HG03064 (cell line): Measurements from ENCODE around the gene EXOC3.

ENCODE experiments used
- ATAC-seq: cut with Tn5 transposase; IDR thresholded peaks from one replicate; pipeline ENCODE4 v1.9.1; 2021; ENCODE audit warnings: low read depth; ENCODE audit not compliant: unreplicated experiment

Gene EXOC3

GRCh38 chr5:424301-425110, 18.5 kb upstream of the EXOC3 start:
- peak; percentile 86 for ATAC-seq

GRCh38 chr5:425714-426113, 17.3 kb upstream of the EXOC3 start:
- no peak for ATAC-seq

- no peak for ATAC-seq
Measured at GRCh38 chr5:426392-426976, 16.5 kb upstream of the EXOC3 start.

DNA sequence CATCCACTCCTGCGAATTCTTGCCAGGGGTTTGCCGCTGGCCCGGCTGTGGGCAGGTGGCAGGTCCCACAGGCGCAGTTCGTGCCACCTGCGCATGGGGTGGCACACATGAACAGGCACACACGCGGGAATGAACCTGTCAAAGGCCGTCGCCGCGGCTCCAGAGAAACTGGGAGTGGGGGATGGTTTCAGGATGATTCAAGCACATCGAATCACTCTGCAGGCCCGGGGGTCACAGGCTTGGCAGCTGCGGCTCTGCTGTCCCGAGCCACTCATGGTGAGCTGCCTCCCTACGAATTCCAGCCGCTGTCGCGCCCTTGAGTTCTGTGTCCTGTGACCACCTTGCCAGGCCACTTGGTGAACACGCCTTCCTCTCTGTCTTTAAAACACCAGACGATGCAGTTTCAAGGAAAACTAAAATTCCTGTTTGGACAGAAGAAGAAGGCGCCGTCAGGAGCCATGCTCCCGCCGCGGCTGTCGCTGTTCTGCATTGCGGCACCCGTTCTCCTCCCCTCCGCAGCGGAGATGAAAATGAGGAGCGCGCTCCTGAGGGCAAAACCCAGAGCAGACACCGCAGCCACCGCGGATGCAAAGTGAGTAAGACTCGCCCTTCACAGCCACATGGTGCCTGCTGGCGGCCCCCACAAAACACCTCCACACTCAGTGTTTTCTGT, 15.4 kb upstream of the EXOC3 start:
- ATAC-seq, result no peak

- ATAC-seq, result no peak
Measured at GRCh38 chr5:428219-428618, 14.8 kb upstream of the EXOC3 start.

DNA sequence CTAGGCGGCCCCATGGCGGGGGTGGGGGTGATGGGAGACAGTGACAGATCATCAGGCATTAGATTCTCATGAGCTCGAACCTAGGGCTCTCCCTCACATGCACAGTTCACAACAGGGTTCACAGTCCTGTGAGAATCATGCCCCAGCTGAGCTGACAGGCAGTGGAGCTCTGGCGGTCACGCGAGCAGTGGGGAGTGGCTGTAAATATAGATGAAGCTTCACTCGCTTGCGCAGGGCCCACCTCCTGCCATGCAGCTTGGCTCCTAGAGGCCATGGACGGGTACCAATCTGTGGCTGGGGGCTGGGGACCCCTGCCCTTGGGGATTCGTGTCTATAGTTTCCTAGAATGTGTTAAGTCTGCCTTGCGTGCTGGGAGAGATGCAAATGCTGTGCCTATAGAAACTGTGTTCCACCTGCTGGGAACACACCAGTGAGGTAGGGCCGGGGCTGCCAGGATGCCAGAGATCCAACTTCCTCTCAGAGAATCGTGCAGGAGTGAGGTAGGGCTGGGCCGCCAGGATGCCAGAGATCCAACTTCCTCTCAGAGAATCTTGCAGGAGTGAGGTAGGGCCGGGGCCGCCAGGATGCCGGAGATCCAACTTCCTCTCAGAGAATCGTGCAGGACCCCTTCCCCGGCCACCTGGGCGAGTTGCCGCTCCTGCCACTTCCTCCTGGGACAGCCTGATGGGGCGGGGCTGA, 14.1 kb upstream of the EXOC3 start:
- ATAC-seq, result no peak

- no peak for ATAC-seq
Measured at GRCh38 chr5:429453-430188, 13.4 kb upstream of the EXOC3 start.

DNA sequence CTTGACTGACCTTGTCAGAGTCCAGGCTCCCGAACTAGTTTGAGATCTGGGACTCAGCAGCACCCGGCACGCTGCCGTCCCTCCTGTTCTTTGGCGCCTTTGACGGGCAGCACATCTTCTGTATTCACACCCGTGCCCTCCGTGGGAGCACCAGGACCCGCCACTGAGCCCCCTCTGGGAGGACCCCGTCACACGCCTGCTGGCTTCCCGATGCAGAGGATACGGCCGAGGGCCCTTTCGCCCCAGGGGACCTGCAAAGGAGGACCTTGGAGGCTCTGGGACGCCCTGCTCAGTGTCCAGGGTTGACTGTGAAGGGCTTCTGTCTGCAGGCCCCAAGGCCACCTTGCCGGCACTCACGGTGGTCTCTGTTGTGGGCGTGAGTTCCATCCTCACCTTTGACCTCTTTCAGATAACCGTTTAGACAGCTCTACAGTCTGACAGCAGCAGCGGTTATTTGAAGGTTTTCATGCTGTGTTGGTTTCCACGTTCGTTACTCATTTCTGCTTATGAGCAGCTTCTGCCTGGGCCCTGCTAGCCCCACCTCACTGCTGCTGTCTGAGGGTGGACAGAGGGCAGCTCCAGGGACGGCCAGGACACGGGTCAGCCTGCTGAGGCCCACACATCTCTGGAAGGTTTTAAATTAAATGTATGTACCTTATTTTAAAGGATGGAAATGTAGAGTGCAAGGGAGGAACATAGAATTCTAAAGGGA, 12.6 kb upstream of the EXOC3 start:
- no peak for ATAC-seq

DNA sequence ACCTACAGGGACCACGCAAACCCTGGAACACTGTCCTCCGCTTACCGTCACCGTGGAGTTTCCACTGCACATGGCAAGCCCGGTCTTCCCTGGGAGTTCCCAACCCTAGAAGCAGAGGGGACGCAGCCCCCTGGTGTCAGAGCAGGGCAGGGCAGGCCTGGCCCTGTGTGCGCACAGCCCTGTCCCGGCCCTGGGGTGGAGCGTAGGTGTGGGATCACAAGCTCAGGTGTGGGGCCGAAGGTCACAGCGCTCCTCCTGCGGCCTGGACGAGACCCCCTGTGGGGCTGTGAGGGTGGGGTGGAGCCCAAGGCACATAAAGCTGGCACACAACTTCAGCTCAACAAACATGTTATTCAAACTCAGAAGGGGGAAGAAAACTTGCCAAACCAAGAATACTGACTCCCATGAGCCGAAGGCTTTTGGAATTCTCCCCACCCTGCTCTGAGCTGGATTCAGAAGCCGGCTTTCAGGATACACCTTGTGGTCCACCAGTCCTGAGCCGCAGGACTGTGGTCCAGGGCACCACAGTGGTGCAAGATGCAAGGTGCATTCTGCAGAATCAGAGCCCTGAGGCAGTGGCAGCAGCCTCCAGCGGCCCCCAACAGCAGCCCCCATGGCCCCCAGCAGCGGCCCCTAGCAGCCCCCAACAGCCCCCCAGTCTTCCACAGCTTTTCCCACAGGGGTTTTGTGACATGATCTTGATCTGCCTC, 11.8 kb upstream of the EXOC3 start:
- ATAC-seq, result no peak

- no peak for ATAC-seq
Measured at GRCh38 chr5:431711-432050, 11.3 kb upstream of the EXOC3 start.

- ATAC-seq, result no peak
Measured at GRCh38 chr5:432201-432927, 10.6 kb upstream of the EXOC3 start.

GRCh38 chr5:432928-433791, 9.8 kb upstream of the EXOC3 start:
- ATAC-seq, result no peak

GRCh38 chr5:433836-434235, 9.1 kb upstream of the EXOC3 start:
- no peak for ATAC-seq

DNA sequence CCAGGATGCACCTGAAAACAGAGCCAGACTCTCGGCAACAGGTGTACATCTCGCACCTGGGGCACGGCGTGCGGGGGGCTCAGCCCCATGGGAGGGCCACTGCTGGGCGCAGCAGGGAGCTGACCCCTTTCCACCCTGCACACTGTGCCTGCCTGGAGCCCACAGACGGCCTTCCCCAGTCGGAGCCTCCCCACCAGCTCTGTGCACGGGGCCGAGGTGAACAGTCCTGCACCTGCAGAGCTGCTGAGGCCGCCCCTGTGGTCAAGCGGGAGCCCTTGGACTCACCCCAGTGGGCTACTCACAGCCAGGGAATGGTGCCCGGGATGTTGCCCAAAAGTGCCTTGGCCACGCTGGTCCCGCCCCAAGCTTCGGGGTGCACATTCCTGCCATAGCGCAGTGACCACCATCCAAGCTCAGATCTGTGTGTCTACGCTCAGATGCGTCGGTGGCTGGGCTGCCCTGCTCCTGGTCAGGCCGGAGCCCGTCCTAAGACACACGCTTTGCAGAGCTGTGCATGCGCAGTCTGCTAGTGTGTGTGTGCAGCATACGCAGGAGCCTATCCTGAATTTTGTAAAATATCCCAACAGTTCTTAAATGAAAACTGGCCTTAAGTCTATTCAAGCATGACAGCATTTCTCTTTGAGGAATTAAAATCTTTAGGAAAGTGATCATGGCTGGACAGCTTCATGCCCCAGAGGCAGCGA, 8.4 kb upstream of the EXOC3 start:
- no peak for ATAC-seq

DNA sequence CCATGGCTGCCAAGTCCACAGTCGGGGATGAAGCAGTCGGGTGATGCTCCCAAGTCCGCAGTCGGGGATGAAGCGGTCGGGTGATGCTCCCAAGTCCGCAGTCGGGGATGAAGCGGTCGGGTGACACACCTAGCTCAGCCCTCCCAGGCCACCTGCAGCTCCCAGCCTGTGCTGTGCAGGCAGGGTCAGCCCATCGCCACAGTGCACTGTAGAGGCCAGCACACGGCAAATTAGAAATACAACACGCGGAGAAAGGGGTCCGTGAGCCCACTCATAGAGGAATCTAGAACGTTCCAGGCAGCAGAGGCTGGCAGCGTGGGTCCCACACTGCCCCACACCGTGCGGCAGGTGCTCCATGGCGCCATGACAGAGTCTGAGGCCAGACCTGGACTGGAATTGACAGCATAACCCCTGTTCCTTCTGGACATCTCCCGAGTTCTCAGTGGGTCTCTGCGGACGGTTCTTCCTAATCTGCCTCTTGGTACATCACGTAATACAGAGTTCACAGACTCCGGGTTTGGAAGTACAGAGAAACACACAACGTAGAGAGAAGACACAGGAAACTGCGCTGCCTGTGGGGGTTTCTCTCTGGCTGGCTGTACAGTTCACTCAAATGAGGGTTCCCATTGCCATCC, 7.7 kb upstream of the EXOC3 start:
- ATAC-seq, result no peak

- no peak for ATAC-seq
Measured at GRCh38 chr5:435961-436640, 6.9 kb upstream of the EXOC3 start.
